CD4-positive, alpha-beta T cell (primary cell): ENCODE data around the gene NFE2L2. TPM values are rescaled to one million over a fixed set of nuclear protein-coding genes. Genes with fewer than 3 reads are reported as not detected.
"Not testable (repeated sequence)": the region's sequence is repeated elsewhere in the genome, so short reads cannot be mapped to it uniquely, and the experiment has no call there.

ENCODE experiments used
- ATAC-seq: fragments of 200-7000 bp; cut with Tn5 transposase; one replicate; pipeline ENCODE4 v1.10.0; 2022; ENCODE audit warnings: mild to moderate bottlenecking; ENCODE audit not compliant: poor library complexity
- CTCF ChIA-PET: fragments of 350-600 bp; sonication (Branson Sonifier 250); formaldehyde crosslinking; loops from one replicate; lab custom pipeline; 2021; ENCODE audit warnings: antibody characterized with exemption, inconsistent platforms; lab: Charles Lee
- POLR2A ChIA-PET: fragments of 350-600 bp; sonication (Branson Sonifier 250); formaldehyde crosslinking; loops from one replicate; lab custom pipeline; 2021; ENCODE audit warnings: antibody characterized with exemption, inconsistent platforms; lab: Charles Lee
- DNase-seq, 14 experiments: peaks; one replicate each; pipeline ENCODE4 v3.0.0-alpha.2; 2013 to 2020; ENCODE audit warnings: mixed read lengths in 2 of 14
- H3K27ac ChIP-seq, 2 donors: one replicate each; pipeline versions ENCODE4 v1.5.1 to v1.7.0; 2013; ENCODE audit warnings: low read length in 2 of 2, low read depth in 1 of 2, mild to moderate bottlenecking in 1 of 2
- H3K27me3 ChIP-seq, 2 experiments: 1 replicate in 1 of 2; 2 replicates in 1 of 2; pipeline versions ENCODE4 v1.6.1 to v1.7.0; 2013; ENCODE audit warnings: low read length in 2 of 2, control low read depth in 1 of 2, mild to moderate bottlenecking in 1 of 2, moderate library complexity in 1 of 2; ENCODE audit not compliant: insufficient read depth in 2 of 2, control insufficient read depth in 1 of 2
- H3K36me3 ChIP-seq: one replicate; pipeline ENCODE4 v1.6.1; 2013; ENCODE audit warnings: low read length, control low read depth; ENCODE audit not compliant: insufficient read depth
- H3K4me1 ChIP-seq: one replicate; pipeline ENCODE4 v1.6.1; 2013; ENCODE audit warnings: low read length, control low read depth; ENCODE audit not compliant: insufficient read depth
- H3K4me3 ChIP-seq: one replicate; pipeline ENCODE4 v1.5.1; 2013; ENCODE audit warnings: mild to moderate bottlenecking, low read length, moderate library complexity
- H3K9me3 ChIP-seq, 2 experiments: 1 replicate in 1 of 2; 2 replicates in 1 of 2; pipeline versions ENCODE4 v1.6.1 to v1.7.0; 2013; ENCODE audit warnings: low read length in 2 of 2, mild to moderate bottlenecking in 2 of 2, control low read depth in 1 of 2, moderate library complexity in 1 of 2; ENCODE audit not compliant: control insufficient read depth in 1 of 2, insufficient read depth in 1 of 2
- H3K27ac Mint-ChIP-seq: one replicate; pipeline ENCODE4 v1.8.0; 2020; ENCODE audit warnings: mixed read lengths
- H3K27me3 Mint-ChIP-seq: one replicate; pipeline ENCODE4 v1.8.0; 2021; ENCODE audit warnings: mixed read lengths
- H3K36me3 Mint-ChIP-seq: one replicate; pipeline ENCODE4 v1.8.0; 2021; ENCODE audit warnings: low read depth, mixed read lengths
- H3K4me1 Mint-ChIP-seq: one replicate; pipeline ENCODE4 v1.8.0; 2021; ENCODE audit warnings: low read depth, mixed read lengths
- H3K4me3 Mint-ChIP-seq: one replicate; pipeline ENCODE4 v1.8.0; 2020; ENCODE audit warnings: mild to moderate bottlenecking, mixed read lengths
- H3K9me3 Mint-ChIP-seq: one replicate; pipeline ENCODE4 v1.8.0; 2020; ENCODE audit warnings: mixed read lengths
- intact Hi-C, 2 experiments: fragments of 100-400 bp; cut with DNase I in 1 of 2; cut with micrococcal nuclease in 1 of 2; formaldehyde crosslinking; loops; one replicate each; pipeline versions ENCODE4 v1.15.1 to v1.9.0; 2023 to 2025; cut with DNase I, micrococcal nuclease
- total RNA-seq, 174 experiments: library from RNA in 2 of 174; stranded (reverse) in 2 of 174; gene quantifications; one replicate each; pipeline ENCODE4 v1.2.3 and lab custom pipeline; 2021 to 2026
- TF ChIP-seq, protein P1 (sequence below): fragments of 200-600 bp; IDR thresholded peaks from one replicate; pipeline ENCODE4 v1.8.0; 2022; ENCODE audit warnings: antibody characterized with exemption, mild to moderate bottlenecking

The NFE2L2 gene
- total RNA-seq, 2 experiments from 2014 or later = 53.3 to 57.8 TPM

DNA sequence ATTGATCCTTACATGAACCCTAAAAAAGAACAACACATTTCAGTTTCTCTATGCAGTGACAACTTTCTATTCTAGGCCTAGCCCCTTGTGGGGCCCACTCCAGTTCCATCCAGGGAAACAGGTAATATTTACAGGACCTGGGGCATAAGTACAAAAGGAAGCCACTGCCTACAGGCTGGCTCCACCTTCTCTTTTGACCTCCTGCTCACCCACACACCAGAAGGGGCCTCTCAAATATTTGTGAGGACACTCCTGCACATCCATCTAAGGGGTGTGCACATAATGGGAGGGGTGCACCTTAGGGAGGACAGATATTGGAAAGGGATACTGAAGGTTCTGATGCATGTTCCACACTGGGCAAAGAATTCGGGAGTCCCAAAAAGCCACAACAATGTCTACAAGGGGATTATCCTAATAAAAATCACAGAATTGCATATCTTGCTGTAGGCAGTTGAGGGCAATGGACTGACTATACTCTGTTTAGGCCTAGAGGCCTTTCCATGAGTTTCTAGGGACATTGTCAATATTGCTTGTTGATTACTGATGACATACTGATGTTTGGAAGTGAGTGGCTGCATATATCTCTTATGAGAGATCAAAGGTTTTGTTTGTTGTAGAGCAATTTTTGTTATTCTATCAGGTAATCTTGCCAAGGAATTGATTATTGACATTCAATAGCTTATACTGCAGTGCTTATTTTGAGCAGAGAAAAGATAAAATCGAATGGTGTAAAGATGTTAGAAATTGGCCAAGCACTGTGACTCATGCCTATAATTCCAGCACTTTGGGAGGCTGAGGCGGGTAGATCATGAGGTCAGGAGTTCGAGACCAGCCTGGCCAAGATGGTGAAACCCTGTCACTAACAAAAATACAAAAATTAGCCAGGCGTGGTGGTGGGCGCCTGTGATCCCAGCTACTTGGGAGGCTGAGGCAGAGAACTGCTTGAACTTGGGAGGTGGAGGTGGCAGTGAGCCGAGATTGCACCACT lies 75.8 kb downstream of the NFE2L2 start:
- TF ChIP-seq, protein P1, sequence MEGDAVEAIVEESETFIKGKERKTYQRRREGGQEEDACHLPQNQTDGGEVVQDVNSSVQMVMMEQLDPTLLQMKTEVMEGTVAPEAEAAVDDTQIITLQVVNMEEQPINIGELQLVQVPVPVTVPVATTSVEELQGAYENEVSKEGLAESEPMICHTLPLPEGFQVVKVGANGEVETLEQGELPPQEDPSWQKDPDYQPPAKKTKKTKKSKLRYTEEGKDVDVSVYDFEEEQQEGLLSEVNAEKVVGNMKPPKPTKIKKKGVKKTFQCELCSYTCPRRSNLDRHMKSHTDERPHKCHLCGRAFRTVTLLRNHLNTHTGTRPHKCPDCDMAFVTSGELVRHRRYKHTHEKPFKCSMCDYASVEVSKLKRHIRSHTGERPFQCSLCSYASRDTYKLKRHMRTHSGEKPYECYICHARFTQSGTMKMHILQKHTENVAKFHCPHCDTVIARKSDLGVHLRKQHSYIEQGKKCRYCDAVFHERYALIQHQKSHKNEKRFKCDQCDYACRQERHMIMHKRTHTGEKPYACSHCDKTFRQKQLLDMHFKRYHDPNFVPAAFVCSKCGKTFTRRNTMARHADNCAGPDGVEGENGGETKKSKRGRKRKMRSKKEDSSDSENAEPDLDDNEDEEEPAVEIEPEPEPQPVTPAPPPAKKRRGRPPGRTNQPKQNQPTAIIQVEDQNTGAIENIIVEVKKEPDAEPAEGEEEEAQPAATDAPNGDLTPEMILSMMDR = no peak
- H3K9me3 ChIP-seq = no peaks in the 10 kb centered on the region
- ChIA-PET POLR2A (no interaction called here), CTCF (interaction anchor here (0.6 to 0.7 kb wide), 2 partner anchors 10 to 16 kb away, joined by 3 read pairs; no protein-coding TSS in a partner anchor)
- H3K4me1 Mint-ChIP-seq = no peaks in the 10 kb centered on the region
- no peaks in the 10 kb centered on the region for H3K36me3 ChIP-seq
- H3K4me3 ChIP-seq = no peak overlapping the region
- no peak overlapping the region for H3K4me3 Mint-ChIP-seq
- H3K27ac Mint-ChIP-seq = no peak overlapping the region
- H3K27me3 ChIP-seq = no peaks in the 10 kb centered on the region
- H3K4me1 ChIP-seq = no peaks in the 10 kb centered on the region
- no peaks in the 10 kb centered on the region for H3K27me3 Mint-ChIP-seq
- no peaks in the 10 kb centered on the region for H3K36me3 Mint-ChIP-seq
- intact Hi-C loops = no loop called here
- no peak for DNase-seq
- H3K27ac ChIP-seq = no peak overlapping the region
- no peak for ATAC-seq
- no peaks in the 10 kb centered on the region for H3K9me3 Mint-ChIP-seq

DNA sequence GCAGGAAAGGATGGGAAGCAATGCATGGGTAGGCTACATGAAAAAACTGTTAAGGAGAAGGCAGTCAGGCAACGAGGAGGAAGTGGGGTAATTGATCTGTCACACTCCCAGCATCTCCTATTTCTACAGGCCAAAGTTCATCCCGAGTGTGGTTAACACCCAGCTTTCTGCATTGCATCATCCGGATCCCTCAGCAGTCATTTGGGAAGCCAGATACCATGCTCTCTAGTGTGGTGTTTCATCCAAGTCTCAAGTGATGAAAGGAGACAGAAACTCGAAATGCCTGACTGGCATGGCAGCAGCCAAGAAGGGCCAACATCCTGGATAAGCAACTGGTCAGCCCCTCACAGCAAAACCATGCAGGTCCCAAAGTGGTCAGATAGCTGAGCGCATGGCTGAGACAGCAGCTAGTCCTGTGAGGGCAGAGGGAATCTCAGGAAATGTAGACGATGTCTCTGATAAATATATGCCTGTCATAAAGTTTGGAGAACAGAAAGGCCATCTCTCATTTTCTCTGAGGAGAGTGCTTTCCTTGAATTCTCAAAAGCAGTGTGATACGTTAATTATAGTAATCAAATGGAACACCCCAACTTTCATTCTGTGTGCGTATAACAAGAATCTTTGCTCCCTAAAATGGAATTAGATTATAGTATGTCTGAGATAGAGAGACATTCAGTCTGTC lies 76.8 kb downstream of the NFE2L2 start:
- H3K27me3 ChIP-seq = no peaks in the 10 kb centered on the region
- no peak for DNase-seq
- no peaks in the 10 kb centered on the region for H3K9me3 Mint-ChIP-seq
- ChIA-PET POLR2A (no interaction called here), CTCF (no interaction called here)
- H3K4me3 Mint-ChIP-seq = no peak overlapping the region
- H3K27ac Mint-ChIP-seq = no peak overlapping the region
- TF ChIP-seq, protein P1 = no peak
- no peaks in the 10 kb centered on the region for H3K27me3 Mint-ChIP-seq
- no peak overlapping the region for H3K27ac ChIP-seq
- no peaks in the 10 kb centered on the region for H3K36me3 Mint-ChIP-seq
- ATAC-seq = no peak
- H3K36me3 ChIP-seq = no peaks in the 10 kb centered on the region
- no peaks in the 10 kb centered on the region for H3K4me1 Mint-ChIP-seq
- no peaks in the 10 kb centered on the region for H3K9me3 ChIP-seq
- intact Hi-C loops = no loop called here
- H3K4me1 ChIP-seq = no peaks in the 10 kb centered on the region
- no peak overlapping the region for H3K4me3 ChIP-seq

DNA sequence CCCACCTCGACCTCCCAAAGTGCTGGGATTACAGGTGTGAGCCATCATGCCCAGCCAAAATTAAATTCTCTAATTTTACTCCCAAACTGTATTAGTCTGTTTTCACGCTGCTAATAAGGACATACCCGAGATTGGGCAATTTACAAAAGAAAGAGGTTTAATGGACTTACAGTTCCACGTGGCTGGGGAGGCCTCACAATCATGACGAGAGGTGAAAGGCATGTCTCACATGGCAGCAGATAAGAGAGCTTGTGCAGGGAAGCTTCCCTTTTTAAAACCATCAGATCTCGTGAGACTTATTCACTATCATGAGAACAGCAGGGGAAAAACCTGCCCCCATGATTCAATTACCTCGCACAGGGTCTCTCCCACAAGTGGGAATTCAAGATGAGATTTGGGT lies 78.5 kb downstream of the NFE2L2 start:
- H3K4me1 Mint-ChIP-seq, DNase-seq, ATAC-seq, H3K4me3 ChIP-seq, POLR2A ChIA-PET, H3K36me3 ChIP-seq, H3K4me3 Mint-ChIP-seq, H3K9me3 Mint-ChIP-seq, intact Hi-C loops, H3K36me3 Mint-ChIP-seq, CTCF ChIA-PET, H3K27me3 ChIP-seq, H3K27me3 Mint-ChIP-seq, H3K9me3 ChIP-seq, H3K4me1 ChIP-seq, H3K27ac ChIP-seq, H3K27ac Mint-ChIP-seq: not testable (repeated sequence)
